ENCODE results near the gene PTPMT1.

PTPMT1 gene

DNA sequence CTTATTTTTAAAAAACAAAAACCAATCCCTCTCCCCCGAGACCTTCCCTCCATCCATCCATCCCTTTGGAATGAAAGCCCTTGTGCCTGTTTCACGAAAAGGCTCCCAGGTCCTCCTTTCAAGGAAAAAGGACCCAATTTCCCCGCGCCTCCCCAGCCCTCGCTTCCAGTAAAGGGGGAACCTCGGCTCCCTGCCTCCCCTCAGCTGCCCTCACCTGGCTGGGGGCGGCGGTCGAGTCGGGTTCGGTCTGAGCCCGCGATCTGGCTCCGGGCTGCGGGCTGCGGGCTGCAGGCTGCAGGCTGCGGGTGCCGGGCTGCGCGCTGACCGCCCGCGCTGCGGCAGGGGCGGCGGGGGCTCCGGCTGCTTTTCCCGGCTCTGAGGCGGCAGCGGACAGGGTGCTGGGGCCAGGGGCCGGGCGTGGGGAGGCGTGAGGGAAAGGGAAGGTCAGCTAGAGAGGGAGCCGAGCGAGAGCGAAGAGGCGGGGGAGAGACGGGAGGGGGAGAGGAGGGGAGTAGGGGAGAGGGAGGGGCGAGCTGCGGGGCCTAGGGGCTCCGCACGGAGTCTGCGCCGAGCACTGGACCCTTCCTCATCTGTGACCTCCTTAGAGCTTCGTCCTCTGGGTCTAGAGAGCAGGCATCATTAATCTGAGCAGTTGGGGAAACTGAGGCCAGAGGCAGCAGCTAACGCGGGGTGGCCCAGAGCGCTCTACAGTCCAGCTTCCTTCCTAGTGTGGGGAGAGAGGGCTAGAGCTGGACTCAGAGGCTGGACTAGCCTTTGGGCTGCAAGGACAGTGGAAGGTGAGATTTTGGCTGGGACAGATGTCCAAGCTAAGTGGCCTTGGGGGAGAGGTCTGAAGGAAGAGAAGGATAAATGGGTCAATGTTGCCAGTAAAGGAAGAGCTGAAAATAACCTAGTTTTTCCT, 28.8 kb downstream of the PTPMT1 start, which contains the start of gene C1QTNF4:
TSS of gene C1QTNF4 (minus strand) at position 478 of the 922 bp plus-strand sequence. CDS start 3,601 bp downstream, outside the sequence.
- H3K4me1 ChIP-seq = peaks cover 4% of the 10 kb centered on the region
- peak within 1 kb of the TSS; percentile 72 for H3K4me2 ChIP-seq (ENCODE audit: low read length)
- H3K4me3 ChIP-seq (ENCODE audit: low read depth, low read length) = peak within 1 kb of the TSS; percentile 34
- H3K36me3 ChIP-seq (ENCODE audit: control insufficient read depth, insufficient read depth, low read length) = no peaks in the 10 kb centered on the region
- H3K9me3 ChIP-seq (ENCODE audit: control insufficient read depth, low read length) = no peaks in the 10 kb centered on the region
- peak within 1 kb of the TSS; percentile 51 for H3K27ac ChIP-seq
- peak within 1 kb of the TSS; percentile 50 for H2AFZ ChIP-seq
- no peaks in the 10 kb centered on the region for H3K27me3 ChIP-seq (ENCODE audit: control insufficient read depth, insufficient read depth, low read length)
- H3K9ac ChIP-seq = no peak within 1 kb of the TSS
- TF ChIP-seq, protein P1, sequence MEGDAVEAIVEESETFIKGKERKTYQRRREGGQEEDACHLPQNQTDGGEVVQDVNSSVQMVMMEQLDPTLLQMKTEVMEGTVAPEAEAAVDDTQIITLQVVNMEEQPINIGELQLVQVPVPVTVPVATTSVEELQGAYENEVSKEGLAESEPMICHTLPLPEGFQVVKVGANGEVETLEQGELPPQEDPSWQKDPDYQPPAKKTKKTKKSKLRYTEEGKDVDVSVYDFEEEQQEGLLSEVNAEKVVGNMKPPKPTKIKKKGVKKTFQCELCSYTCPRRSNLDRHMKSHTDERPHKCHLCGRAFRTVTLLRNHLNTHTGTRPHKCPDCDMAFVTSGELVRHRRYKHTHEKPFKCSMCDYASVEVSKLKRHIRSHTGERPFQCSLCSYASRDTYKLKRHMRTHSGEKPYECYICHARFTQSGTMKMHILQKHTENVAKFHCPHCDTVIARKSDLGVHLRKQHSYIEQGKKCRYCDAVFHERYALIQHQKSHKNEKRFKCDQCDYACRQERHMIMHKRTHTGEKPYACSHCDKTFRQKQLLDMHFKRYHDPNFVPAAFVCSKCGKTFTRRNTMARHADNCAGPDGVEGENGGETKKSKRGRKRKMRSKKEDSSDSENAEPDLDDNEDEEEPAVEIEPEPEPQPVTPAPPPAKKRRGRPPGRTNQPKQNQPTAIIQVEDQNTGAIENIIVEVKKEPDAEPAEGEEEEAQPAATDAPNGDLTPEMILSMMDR (IDR thresholded peaks at IDR 0.05) = no peak
- no peaks in the 10 kb centered on the region for H3K79me2 ChIP-seq

DNA sequence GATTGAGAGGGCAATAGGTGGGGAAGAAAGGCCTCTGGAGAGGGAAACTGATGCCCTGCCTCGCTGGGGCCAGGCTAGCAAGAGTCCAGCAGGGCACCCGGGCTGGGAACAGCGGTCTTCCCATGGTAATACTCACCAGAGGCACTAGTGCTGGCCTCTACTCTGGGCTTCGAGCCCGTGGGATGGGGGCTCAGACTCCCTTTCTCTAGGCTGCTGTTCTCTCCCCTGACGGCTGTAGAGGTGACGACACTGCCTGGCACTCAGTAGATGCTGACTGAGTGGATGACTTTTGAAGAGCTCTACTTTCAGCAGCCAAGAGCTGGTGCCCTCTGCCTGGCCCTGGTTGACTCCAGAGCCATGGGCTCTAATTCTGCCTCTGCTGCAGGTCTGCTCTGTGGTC, 29.6 kb downstream of the PTPMT1 start:
- Histone ChIP-seq H3K27ac (peak overlapping the region; percentile 47), H3K9me3 (ENCODE audit: control insufficient read depth, low read length) (no peaks in the 10 kb centered on the region), H3K36me3 (ENCODE audit: control insufficient read depth, insufficient read depth, low read length) (no peaks in the 10 kb centered on the region), H3K27me3 (ENCODE audit: control insufficient read depth, insufficient read depth, low read length) (no peaks in the 10 kb centered on the region), H3K79me2 (no peaks in the 10 kb centered on the region), H3K4me1 (peaks cover 11% of the 10 kb centered on the region), H3K4me3 (ENCODE audit: low read depth, low read length) (no peak overlapping the region), H3K4me2 (ENCODE audit: low read length) (no peak overlapping the region), H3K9ac (no peak overlapping the region), H2AFZ (no peak overlapping the region)
- TF ChIP-seq, protein P1 (IDR thresholded peaks at IDR 0.05) = no peak

DNA sequence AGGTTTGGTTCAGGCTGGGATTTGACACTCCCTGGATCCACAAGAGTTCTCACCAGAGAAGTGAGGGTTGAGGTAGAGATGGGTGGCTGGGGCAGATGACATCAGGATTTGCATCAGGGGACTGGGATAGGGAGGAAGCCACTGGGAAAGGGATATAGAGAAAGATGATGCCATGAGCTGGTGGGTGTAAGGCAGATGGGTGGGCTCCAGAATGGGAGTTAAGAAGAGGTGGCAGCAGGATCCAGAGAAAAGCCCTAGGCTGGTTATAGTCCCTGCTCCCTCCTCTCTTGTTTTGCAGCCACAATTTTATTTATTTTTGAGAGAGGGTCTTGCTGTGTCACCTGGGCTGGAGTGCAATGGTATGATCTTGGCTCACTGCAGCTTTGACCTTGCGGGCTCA, 30.6 kb downstream of the PTPMT1 start:
- Histone ChIP-seq H3K9ac (no peak overlapping the region), H3K27ac (no peak overlapping the region), H3K27me3 (ENCODE audit: control insufficient read depth, insufficient read depth, low read length) (no peaks in the 10 kb centered on the region), H3K4me3 (ENCODE audit: low read depth, low read length) (no peak overlapping the region), H3K79me2 (no peaks in the 10 kb centered on the region), H3K4me1 (peaks cover 14% of the 10 kb centered on the region), H3K36me3 (ENCODE audit: control insufficient read depth, insufficient read depth, low read length) (no peaks in the 10 kb centered on the region), H3K9me3 (ENCODE audit: control insufficient read depth, low read length) (no peaks in the 10 kb centered on the region), H2AFZ (no peak overlapping the region), H3K4me2 (ENCODE audit: low read length) (no peak overlapping the region)
- TF ChIP-seq, protein P1 (IDR thresholded peaks at IDR 0.05) = no peak

DNA sequence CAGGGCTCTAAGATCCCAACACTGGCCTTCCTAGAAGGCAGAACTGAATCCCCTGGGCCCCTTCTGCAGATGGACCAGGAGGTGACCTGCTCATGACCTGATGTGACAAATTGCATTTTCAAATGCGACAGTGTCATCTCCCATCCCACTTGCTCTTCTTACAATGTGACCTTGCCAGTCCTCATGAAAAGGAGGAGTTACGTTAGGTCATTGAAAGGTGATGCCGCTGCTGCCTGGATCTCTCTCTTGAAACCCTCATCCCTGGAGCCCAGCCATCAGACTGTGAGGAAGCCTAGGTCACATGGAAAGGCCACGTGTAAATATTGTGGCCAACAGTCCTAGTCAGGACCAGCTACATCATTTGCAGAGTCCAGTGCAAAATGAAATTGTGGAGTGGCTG, 34.5 kb downstream of the PTPMT1 start:
- no peaks in the 10 kb centered on the region for H3K36me3 ChIP-seq (ENCODE audit: control insufficient read depth, insufficient read depth, low read length)
- H3K9me3 ChIP-seq (ENCODE audit: control insufficient read depth, low read length) = no peaks in the 10 kb centered on the region
- peak overlapping the region; percentile 81 for H3K27ac ChIP-seq
- H3K27me3 ChIP-seq (ENCODE audit: control insufficient read depth, insufficient read depth, low read length) = no peaks in the 10 kb centered on the region
- H3K4me1 ChIP-seq = peaks cover 10% of the 10 kb centered on the region
- TF ChIP-seq, protein P1 (IDR thresholded peaks at IDR 0.05) = no peak
- no peak overlapping the region for H3K4me3 ChIP-seq (ENCODE audit: low read depth, low read length)
- H3K4me2 ChIP-seq (ENCODE audit: low read length) = no peak overlapping the region
- H3K9ac ChIP-seq = no peak overlapping the region
- H3K79me2 ChIP-seq = no peaks in the 10 kb centered on the region
- peak overlapping the region; percentile 17 for H2AFZ ChIP-seq

All from parathyroid adenoma (tissue), 2 donors.